Activated CD4-positive, CD25-positive, alpha-beta regulatory T cell (primary cell): ENCODE measurements around the gene NTRK2.
"Not testable (repeated sequence)": the region's sequence is repeated elsewhere in the genome, so short reads cannot be mapped to it uniquely, and the experiment has no call there.

Source experiments
- DNase-seq, 4 experiments: peaks; one replicate each; lab custom pipeline; 2025; lab: John Stamatoyannopoulos, UW

NTRK2 gene

DNA sequence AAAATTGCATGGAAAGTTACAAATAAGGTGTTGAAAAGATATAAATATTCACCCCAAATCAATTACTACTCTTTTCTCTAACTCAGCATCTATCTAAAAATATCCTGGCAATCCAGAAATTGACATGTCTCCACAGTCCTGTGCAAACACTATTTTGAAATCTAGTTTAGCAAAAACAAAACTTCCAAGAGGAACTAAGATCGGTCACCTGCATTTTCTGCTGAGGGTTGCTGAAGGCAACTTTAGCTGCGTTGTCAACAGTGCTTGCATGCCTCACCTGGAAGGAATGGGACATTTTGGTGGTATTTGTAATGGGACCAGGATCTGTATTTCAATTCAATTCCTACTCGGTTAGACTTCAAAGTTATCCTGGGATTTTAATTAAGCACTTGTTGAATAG lies 398.3 kb downstream of the NTRK2 start:
- no peak for DNase-seq

DNA sequence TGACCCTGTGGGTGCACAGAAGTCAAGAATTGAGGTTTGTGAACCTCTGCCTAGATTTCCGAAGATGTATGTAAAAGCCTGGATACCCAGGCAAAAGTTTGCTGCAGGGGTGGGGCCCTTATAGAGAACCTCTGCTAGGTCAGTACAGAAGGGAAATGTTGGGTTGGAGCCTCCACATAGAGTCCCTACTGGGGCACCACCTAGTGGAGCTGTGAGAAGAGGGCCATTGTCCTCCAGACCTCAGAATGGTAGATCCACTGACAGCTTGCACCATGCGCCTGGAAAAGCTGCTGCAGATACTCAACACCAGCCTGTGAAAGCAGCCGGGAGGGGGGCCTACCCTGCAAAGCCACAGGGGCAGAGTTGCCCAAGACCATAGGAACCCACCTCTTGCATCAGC lies 399.9 kb downstream of the NTRK2 start:
- DNase-seq: not testable (repeated sequence)
